ENCODE data around the gene CNKSR3.

DNA sequence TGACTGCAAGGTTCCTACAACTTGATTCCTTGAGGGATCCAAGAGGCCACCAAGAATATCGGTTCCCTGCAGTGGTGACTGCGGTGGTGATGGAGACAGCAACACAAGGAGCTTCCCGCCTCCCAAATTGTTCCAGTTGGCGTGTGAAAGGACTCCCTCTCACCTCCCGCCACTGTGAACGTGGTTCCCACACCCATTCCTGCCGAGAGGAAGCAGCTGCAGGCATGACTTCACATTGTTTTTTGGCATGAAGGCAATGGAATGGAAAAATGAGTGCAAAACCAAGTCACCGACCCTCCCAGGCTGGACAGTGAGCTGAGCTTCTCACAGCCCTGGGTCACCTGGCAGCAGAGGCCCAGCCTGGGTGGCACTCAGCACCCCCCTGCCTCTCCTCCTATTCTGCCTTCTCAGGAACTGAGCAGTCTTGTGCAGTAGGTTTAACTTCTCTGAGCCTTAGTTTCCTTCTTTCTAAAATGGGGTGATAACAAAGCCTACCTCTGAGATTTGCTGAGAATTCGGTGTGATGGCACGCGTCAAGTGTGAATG lies 75.0 kb downstream of the CNKSR3 start:
- no peak for TF ChIP-seq POLR2AphosphoS5 (IDR thresholded peaks at IDR 0.05; ENCODE audit: low read depth)
- TF ChIP-seq, protein P1, sequence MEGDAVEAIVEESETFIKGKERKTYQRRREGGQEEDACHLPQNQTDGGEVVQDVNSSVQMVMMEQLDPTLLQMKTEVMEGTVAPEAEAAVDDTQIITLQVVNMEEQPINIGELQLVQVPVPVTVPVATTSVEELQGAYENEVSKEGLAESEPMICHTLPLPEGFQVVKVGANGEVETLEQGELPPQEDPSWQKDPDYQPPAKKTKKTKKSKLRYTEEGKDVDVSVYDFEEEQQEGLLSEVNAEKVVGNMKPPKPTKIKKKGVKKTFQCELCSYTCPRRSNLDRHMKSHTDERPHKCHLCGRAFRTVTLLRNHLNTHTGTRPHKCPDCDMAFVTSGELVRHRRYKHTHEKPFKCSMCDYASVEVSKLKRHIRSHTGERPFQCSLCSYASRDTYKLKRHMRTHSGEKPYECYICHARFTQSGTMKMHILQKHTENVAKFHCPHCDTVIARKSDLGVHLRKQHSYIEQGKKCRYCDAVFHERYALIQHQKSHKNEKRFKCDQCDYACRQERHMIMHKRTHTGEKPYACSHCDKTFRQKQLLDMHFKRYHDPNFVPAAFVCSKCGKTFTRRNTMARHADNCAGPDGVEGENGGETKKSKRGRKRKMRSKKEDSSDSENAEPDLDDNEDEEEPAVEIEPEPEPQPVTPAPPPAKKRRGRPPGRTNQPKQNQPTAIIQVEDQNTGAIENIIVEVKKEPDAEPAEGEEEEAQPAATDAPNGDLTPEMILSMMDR (conservative IDR thresholded peaks at IDR 0.05; ENCODE audit: low read depth in 2 of 2): no peak
- TF ChIP-seq, protein P2, sequence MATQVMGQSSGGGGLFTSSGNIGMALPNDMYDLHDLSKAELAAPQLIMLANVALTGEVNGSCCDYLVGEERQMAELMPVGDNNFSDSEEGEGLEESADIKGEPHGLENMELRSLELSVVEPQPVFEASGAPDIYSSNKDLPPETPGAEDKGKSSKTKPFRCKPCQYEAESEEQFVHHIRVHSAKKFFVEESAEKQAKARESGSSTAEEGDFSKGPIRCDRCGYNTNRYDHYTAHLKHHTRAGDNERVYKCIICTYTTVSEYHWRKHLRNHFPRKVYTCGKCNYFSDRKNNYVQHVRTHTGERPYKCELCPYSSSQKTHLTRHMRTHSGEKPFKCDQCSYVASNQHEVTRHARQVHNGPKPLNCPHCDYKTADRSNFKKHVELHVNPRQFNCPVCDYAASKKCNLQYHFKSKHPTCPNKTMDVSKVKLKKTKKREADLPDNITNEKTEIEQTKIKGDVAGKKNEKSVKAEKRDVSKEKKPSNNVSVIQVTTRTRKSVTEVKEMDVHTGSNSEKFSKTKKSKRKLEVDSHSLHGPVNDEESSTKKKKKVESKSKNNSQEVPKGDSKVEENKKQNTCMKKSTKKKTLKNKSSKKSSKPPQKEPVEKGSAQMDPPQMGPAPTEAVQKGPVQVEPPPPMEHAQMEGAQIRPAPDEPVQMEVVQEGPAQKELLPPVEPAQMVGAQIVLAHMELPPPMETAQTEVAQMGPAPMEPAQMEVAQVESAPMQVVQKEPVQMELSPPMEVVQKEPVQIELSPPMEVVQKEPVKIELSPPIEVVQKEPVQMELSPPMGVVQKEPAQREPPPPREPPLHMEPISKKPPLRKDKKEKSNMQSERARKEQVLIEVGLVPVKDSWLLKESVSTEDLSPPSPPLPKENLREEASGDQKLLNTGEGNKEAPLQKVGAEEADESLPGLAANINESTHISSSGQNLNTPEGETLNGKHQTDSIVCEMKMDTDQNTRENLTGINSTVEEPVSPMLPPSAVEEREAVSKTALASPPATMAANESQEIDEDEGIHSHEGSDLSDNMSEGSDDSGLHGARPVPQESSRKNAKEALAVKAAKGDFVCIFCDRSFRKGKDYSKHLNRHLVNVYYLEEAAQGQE (IDR thresholded peaks at IDR 0.05; ENCODE audit: unreplicated experiment): no peak
- no peak for TF ChIP-seq EZH2phosphoT487 (IDR thresholded peaks at IDR 0.05; ENCODE audit: unreplicated experiment)

All from GM23338 (cell line).